ENCODE data around the gene SLC47A1. TPM values are rescaled to one million over a fixed set of nuclear protein-coding genes. Genes with fewer than 3 reads are reported as not detected.
"Not testable (repeated sequence)": the region's sequence is repeated elsewhere in the genome, so short reads cannot be mapped to it uniquely, and the experiment has no call there.

SLC47A1 gene, protein sequence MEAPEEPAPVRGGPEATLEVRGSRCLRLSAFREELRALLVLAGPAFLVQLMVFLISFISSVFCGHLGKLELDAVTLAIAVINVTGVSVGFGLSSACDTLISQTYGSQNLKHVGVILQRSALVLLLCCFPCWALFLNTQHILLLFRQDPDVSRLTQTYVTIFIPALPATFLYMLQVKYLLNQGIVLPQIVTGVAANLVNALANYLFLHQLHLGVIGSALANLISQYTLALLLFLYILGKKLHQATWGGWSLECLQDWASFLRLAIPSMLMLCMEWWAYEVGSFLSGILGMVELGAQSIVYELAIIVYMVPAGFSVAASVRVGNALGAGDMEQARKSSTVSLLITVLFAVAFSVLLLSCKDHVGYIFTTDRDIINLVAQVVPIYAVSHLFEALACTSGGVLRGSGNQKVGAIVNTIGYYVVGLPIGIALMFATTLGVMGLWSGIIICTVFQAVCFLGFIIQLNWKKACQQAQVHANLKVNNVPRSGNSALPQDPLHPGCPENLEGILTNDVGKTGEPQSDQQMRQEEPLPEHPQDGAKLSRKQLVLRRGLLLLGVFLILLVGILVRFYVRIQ
- 3.1 TPM for total RNA-seq

DNA sequence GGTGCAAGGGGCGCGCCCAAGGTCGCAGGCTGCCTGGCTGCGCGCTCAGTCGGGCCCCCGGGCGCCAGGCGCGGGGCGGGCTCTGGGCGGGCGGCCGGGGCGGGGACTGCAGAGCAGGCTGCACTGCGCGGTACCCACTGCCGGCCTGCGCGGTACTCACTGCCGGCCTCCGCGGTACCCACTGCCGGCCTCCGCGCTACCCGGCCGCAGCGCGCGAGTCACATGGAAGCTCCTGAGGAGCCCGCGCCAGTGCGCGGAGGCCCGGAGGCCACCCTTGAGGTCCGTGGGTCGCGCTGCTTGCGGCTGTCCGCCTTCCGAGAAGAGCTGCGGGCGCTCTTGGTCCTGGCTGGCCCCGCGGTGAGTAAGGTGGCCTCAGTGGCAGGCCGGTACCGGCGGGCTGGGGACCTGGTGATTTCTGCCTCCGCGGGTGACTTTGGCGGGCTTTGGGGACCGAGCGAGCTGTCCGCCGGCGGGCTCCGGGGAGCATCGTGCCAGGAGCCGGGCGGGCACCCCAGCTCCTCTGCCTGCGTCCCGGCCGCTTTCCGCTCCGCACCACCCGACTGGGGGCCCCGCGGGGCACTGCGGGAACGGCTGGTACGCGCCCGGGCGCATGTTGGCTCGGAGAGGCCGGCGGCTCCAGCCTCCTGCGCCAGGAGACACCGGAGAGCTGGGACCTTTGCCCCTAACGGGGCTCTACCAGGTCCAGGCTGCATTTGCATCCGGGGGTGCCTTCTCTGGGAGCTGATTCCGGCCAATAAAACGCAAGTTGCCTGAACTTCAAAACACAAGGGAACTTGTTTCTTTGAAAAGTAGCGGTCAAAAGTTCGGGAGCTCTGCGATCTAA, at the start of gene SLC47A1:
Gene SLC47A1 (plus strand): TSS at position 137 of the 844 bp plus-strand sequence. CDS start 86 bp downstream, at position 223.
- no peak for DNase-seq

DNA sequence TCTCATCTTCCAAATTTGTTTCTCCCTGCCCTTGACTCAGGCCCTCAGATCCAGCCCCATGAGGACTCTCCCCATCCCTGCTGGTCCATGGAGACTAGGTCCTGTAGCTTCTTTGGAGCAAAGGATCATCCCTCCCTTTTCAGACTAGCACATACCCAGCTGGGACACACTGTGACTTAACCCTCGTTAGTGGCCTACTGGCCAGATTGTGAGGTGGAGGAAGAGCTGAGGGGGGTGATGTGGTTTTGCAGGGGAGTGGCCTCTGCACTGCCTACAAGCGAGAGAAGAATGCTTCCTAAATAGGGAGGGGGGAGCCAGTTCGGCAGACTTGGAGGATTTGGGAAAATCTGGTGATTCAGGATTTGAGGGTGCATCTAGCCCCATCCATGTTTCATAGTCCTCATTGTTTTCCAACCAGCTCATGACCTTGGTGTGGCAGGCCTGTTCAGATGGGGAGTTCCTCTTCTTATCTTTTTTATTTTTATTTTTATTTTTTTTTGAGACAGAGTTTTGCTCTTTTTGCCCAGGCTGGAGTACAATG, 47.8 kb upstream of the SLC47A1 start:
- no peak for DNase-seq

- DNase-seq, result no peak
Observed at GRCh38 chr17:19486351-19487023, 47.2 kb upstream of the SLC47A1 start.

- no peak for DNase-seq
Observed at GRCh38 chr17:19487024-19487600, 46.5 kb upstream of the SLC47A1 start.

GRCh38 chr17:19492141-19492540, 41.5 kb upstream of the SLC47A1 start:
- DNase-seq, result no peak

DNA sequence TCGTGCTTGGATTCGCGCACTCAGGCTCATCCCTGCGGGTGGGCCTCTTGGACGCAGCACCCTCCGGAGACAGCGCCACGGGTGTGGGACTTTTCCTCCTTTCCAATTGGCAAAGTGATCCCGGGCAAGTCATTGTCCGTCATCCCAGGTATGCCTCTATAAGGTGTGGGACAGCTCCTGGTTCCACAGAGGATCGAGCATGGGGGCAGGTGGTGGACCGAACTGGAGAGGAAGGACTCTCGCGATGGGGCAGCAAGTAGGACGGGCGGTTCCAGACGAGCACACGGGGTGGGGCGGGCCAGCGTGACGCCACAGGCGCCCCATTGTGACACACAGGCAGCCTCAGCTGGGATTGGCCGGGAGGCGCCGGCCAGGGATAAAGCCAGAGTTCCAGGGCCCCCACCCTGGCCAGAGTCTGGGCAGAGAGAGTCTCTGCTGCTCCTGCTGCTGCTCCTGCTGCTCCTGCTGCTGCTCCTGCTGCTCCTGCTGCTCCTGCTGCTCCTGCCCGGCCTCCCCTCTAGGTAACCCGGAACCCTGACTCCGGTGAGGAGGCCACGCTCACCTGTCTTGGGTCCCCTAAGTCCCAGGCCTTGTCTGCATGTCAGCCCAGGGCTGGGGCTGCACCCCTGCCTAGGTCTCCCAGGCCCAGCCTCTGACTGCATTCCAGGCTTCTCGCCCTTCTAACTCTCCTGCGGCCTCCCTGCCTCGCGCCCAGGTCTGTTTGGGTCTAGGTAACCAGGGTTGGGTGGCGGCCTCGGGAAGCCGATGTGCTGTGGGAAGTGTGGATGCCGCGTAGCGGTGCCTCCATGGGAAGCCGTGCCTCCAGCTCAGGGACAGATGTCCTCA, 38.5 kb upstream of the SLC47A1 start:
- no peak for DNase-seq

GRCh38 chr17:19495828-19496528, 37.7 kb upstream of the SLC47A1 start:
- DNase-seq, result no peak

- no peak for DNase-seq
Observed at GRCh38 chr17:19497624-19498023, 36.0 kb upstream of the SLC47A1 start.

DNA sequence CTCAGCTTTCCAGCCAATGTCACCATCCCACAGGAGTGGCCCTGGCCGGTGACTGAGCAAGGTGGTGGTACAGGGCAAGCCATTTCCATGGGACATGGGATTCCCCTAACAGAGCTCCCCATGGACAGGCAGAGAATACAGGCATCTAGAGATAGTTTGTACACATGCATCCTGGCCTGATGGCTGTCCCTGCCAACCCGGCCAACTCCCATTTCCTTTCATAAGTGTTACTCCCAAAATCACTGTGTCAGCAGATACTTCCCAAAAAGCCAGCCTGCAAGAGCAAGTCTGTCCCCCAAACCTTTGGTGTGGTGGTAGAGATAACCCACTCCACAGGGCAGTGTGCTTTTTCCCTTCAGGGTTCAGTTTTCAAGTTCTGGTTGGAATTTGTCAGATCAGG, 32.4 kb upstream of the SLC47A1 start:
- DNase-seq, result no peak

DNA sequence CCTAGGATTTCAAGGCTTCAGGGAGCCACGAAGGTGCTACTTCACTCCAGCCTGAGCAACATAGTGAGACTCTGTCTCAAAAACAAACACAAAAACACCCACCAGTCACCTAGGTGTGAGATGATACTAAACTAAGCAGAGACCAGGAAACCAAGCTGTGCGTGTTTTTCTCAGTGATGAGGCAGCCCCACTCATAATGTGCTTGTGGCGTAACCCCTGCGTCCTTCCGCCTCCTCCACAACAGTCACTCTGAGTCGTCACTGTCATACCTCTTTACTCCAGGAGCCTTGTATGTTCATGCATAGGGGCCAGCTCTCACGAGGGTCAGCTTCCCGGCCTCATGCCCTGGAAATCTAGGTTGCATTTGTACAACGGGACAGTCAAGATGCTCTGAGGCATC, 31.1 kb upstream of the SLC47A1 start:
- no peak for DNase-seq

- DNase-seq, result not testable (repeated sequence)
Observed at GRCh38 chr17:19505561-19505960, 28.1 kb upstream of the SLC47A1 start.

DNA sequence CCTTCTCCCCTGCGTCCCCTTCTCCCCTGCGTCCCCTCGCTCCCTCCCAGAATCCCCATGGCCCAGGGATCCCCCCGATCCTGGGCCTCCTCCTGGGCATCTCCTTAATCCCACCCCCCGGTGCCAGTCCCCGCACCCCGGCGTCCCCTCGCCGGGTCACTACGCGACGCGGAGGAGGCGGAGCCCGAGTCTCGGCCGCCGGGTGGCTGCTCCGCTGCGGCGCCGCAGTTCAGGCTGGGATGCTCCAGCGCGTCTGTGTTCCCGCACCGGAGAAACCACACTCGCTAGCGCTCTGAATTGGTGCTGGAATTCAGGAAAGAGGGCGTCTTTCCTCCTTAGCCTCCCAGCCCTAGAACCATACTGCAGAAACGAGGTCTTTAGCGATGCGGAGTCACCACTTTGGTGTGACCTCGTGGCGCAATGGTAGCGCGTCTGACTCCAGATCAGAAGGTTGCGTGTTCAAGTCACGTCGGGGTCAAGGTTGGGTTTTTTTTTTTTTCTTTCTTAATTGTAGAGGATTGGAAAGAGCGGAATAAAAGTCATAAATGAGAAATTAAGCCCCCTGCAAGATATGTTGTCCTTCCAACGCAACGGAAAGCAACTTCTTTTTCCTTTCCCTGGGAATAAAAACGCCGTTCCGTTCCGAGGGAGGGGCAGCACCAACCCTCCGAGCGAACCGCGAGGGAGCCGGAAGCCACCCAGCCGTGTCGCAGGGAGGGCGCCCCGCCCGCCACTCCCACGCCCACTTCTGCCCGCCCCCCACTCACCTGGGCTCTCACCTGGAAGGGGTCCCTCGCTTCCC, 25.7 kb upstream of the SLC47A1 start:
- DNase-seq, result peak; percentile 84

GRCh38 chr17:19508577-19508867, 25.1 kb upstream of the SLC47A1 start:
- DNase-seq, result no peak

GRCh38 chr17:19509281-19509852, 24.3 kb upstream of the SLC47A1 start:
- not testable (repeated sequence) for DNase-seq

DNA sequence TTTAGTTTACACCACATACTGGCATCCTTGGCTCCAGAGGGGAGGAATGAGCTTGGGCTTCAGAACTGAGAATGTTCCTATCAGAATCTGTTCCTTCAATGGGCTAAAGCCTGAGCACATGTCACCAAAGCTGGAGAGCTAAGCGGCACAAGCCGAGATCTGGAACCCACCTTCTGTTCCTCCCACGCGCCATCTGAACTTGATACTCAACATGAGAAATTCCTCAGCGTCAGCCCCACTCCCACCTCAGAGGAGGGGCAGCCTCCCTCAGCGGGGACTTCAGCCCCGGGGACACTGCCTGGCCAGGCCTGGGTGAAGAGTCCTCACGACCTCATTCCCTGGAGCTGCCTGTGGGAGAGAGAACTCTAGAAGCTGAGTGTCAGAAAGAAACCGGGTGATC, 22.8 kb upstream of the SLC47A1 start:
- no peak for DNase-seq

DNA sequence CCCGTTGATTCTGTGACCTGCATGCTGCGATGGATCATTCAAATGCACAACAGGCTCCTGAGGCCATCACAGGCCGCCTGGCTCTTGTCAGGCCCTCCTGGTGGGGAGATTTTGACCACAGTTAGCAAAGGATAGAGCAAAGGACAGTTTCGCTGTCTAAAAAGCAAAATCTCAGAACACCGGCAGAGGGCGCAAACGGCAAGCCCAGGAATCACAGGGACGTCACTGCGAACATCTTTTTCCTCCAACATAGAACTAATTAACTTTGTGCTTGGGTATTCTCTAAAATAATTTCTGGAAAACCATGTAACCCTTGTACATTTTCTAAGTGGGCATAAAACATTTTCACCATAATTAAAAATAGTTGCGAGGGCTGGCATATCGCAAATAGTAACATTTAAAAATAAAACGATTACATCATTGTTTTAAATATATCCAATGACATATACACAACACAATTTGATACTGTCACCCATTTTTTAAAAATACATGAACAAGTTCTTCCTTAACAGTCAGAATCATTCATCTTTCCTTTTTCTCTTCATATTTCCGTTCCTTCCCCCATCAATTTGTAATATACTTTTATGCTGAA, 19.7 kb upstream of the SLC47A1 start:
- peak; percentile 55 for DNase-seq

- no peak for DNase-seq
Observed at GRCh38 chr17:19517699-19518098, 16.0 kb upstream of the SLC47A1 start.

DNA sequence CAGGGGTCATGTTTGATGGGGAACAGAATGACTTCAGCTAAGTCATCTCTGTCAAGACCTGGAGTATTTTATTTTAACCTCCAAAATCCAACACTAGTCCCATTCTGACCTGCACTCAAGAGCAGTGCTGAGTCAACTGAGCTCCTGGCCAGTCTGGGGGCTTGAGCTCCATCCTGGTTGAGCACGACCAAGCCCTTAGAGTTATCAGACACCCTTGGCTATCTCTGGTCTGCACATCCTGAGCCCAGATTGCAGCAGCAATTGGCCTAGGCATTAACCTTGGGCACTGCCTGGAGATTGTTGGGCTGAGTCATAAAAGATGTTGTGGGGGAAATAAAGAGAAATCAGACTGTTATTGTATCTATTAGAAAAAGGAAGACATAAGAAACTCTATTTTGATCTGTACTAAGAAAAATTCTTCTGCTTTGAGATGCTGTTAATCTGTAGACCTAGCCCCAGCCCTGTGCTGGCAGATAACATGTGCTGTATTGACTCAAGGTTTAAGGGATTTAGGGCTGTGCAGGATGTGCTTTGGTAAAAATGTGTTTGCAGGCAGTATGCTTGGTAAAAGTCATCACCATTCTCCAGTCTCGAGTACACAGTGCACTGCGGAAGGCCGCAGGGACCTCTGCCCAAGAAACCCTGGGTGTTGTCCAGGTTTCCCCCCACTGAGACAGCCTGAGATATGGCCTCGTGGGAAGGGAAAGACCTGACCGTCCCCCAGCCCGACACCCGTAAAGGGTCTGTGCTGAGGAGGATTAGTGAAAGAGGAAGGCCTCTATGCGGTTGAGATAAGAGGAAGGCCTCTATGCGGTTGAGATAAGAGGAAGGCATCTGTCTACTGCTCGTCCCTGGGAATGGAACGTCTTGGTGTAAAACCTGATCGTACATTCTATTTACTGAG, 14.0 kb upstream of the SLC47A1 start:
- DNase-seq, result not testable (repeated sequence)

Data from occipital lobe (tissue), 2 donors.